Measurements from ENCODE around the gene EPC2.

Gene EPC2

GRCh38 chr2:148644883-148645538 is 460 bp downstream of the EPC2 start (continued):
- no peak for TF ChIP-seq ZNF664 (tag by site-specific recombination; IDR thresholded peaks at IDR 0.05)
- no peak for TF ChIP-seq ZNF560 (tag by site-specific recombination; IDR thresholded peaks at IDR 0.05; ENCODE audit: borderline replicate concordance)
- peak; percentile 53 for TF ChIP-seq ZBTB20 (tag by site-specific recombination; IDR thresholded peaks at IDR 0.05)
- no peak for TF ChIP-seq KLF10 (tag by site-specific recombination; IDR thresholded peaks at IDR 0.05)
- no peak for TF ChIP-seq ZNF585B (tag by site-specific recombination; IDR thresholded peaks at IDR 0.05)
- TF ChIP-seq KLF7 (tag by site-specific recombination; IDR thresholded peaks at IDR 0.05; ENCODE audit: borderline replicate concordance): no peak
- TF ChIP-seq ZNF157 (tag by site-specific recombination; IDR thresholded peaks at IDR 0.05): no peak
- no peak for TF ChIP-seq ZNF658 (tag by site-specific recombination; IDR thresholded peaks at IDR 0.05)
- TF ChIP-seq ZNF488 (tag by site-specific recombination; IDR thresholded peaks at IDR 0.05): no peak
- TF ChIP-seq ZBTB49 (tag by site-specific recombination; IDR thresholded peaks at IDR 0.05; ENCODE audit: low read depth): no peak
- no peak for TF ChIP-seq ZNF280C (tag by site-specific recombination; IDR thresholded peaks at IDR 0.05)
- TF ChIP-seq ZBTB44 (tag by site-specific recombination; IDR thresholded peaks at IDR 0.05): no peak
- TF ChIP-seq ZNF398 (tag by site-specific recombination; IDR thresholded peaks at IDR 0.05): peak; percentile 86
- no peak for TF ChIP-seq ZBTB21 (tag by site-specific recombination; IDR thresholded peaks at IDR 0.05)
- peak; percentile 72 for TF ChIP-seq ZXDB (tag by site-specific recombination; IDR thresholded peaks at IDR 0.05)
- TF ChIP-seq ZNF366 (tag by site-specific recombination; conservative IDR thresholded peaks at IDR 0.05): peak; percentile 47; the same call in 1 of the 2 replicates
- no peak for TF ChIP-seq TRIM28 (IDR thresholded peaks at IDR 0.05; ENCODE audit: borderline replicate concordance, low read length)
- peak; percentile 97 for TF ChIP-seq ZNF19 (tag by site-specific recombination; IDR thresholded peaks at IDR 0.05; ENCODE audit: low read depth)
- TF ChIP-seq ZNF221 (tag by site-specific recombination; IDR thresholded peaks at IDR 0.05; ENCODE audit: borderline replicate concordance): no peak
- TF ChIP-seq HIC1 (tag by site-specific recombination; IDR thresholded peaks at IDR 0.05): peak; percentile 31; the same call in 1 of the 2 replicates
- TF ChIP-seq ZSCAN30 (tag by site-specific recombination; IDR thresholded peaks at IDR 0.05): no peak
- TF ChIP-seq ZNF24 (tag by site-specific recombination; IDR thresholded peaks at IDR 0.05): no peak
- 0 out of 2 replicates have a peak, but pooled peaks have one; percentile 7 for TF ChIP-seq ZNF76 (tag by site-specific recombination; IDR thresholded peaks at IDR 0.05; ENCODE audit: borderline replicate concordance, low read depth)
- no peak for TF ChIP-seq ZNF302 (tag by site-specific recombination; IDR thresholded peaks at IDR 0.05; ENCODE audit: low read depth)
- 0 out of 2 replicates have a peak, but pooled peaks have one; percentile 10 for TF ChIP-seq SP2 (tag by site-specific recombination; IDR thresholded peaks at IDR 0.05)
- peak; percentile 96 for TF ChIP-seq CTCF (tag by site-specific recombination; IDR thresholded peaks at IDR 0.05)

Data from HEK293 (cell line).